Bronchial epithelial cell (primary cell): ENCODE results near the gene MICAL2. TPM values are rescaled to one million over a fixed set of nuclear protein-coding genes. Genes with fewer than 3 reads are reported as not detected.

Source experiments
- DNase-seq: peaks from one replicate; pipeline ENCODE4 v3.0.0-alpha.2; 2010; ENCODE audit warnings: low read depth
- FAIRE-seq: peaks from 2 replicates; lab custom pipeline; 2011; peaks lifted over from hg19 to GRCh38; lab: Jason Lieb, UNC
- H3K27me3 ChIP-seq: 2 replicates; pipeline ENCODE4 v1.5.1; 2011; ENCODE audit warnings: low read length; ENCODE audit not compliant: control insufficient read depth, insufficient read depth
- H3K36me3 ChIP-seq: 2 replicates; pipeline ENCODE4 v1.5.1; 2011; ENCODE audit warnings: low read length; ENCODE audit not compliant: control insufficient read depth, insufficient read depth
- H3K4me3 ChIP-seq: 2 replicates; pipeline ENCODE4 v1.5.1; 2011; ENCODE audit warnings: mild to moderate bottlenecking, low read depth, low read length, control low read depth
- total RNA-seq: library from RNA; depleted of rRNA; stranded (reverse); fragments of >200 nt; gene quantifications from 2 replicates; pipeline ENCODE4 v1.2.1, GENCODE V29; 2014
- TF ChIP-seq, protein P1 (sequence below): IDR thresholded peaks from 2 replicates; pipeline ENCODE4 v1.5.1; 2011; ENCODE audit warnings: mild to moderate bottlenecking, moderate library complexity, low read length, control low read depth, inconsistent platforms; ENCODE audit not compliant: insufficient read depth, severe bottlenecking

The MICAL2 gene
- total RNA-seq, 1 donor from 2014 or later = 75.0 TPM

DNA sequence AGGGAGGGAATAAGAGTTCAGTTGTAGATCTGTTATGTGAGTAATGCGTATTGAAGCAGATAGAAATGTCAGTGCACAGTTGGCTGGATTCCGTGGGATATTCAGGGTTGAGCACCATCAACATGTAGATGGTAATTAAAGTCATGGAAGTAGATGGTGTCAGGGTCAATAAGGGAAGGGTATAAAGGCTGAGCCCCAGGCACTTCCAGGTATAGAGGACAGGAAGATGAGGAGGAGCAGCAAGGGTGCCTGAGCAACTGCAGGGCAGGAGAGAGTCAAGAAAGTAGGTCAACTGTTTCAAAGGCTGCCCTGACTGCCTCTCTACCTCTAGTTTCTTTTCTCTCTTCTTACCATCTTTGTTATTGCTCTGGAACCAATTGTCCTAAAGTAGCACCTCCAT lies 85.9 kb downstream of the MICAL2 start:
- DNase-seq (no peak), FAIRE-seq (no peak)
- H3K27me3 ChIP-seq = no peaks in the 10 kb centered on the region
- H3K4me3 ChIP-seq = no peak overlapping the region
- TF ChIP-seq, protein P1, sequence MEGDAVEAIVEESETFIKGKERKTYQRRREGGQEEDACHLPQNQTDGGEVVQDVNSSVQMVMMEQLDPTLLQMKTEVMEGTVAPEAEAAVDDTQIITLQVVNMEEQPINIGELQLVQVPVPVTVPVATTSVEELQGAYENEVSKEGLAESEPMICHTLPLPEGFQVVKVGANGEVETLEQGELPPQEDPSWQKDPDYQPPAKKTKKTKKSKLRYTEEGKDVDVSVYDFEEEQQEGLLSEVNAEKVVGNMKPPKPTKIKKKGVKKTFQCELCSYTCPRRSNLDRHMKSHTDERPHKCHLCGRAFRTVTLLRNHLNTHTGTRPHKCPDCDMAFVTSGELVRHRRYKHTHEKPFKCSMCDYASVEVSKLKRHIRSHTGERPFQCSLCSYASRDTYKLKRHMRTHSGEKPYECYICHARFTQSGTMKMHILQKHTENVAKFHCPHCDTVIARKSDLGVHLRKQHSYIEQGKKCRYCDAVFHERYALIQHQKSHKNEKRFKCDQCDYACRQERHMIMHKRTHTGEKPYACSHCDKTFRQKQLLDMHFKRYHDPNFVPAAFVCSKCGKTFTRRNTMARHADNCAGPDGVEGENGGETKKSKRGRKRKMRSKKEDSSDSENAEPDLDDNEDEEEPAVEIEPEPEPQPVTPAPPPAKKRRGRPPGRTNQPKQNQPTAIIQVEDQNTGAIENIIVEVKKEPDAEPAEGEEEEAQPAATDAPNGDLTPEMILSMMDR = no peak
- H3K36me3 ChIP-seq = no peaks in the 10 kb centered on the region

DNA sequence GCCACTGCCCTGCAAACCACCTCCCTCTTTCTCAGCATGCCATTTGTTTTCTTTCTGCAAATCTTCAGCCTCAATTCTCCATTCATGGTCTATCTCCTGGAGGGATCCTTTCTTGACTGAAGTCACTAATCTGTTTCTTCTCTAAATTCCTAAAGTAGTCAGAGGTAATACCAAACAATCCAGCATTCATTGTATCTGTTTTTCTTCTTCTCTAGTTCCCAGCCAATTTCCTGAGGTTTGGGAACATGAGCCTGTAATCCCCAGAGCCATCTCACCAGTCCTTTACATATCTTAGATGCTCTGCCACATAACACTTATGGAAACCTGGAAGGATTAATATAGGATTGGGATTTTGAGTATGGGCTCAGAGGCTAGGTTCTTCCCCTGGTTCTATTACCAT lies 86.5 kb downstream of the MICAL2 start:
- FAIRE-seq (no peak), DNase-seq (no peak)
- TF ChIP-seq, protein P1 = no peak
- Histone ChIP-seq H3K27me3 (no peaks in the 10 kb centered on the region), H3K36me3 (no peaks in the 10 kb centered on the region), H3K4me3 (no peak overlapping the region)

DNA sequence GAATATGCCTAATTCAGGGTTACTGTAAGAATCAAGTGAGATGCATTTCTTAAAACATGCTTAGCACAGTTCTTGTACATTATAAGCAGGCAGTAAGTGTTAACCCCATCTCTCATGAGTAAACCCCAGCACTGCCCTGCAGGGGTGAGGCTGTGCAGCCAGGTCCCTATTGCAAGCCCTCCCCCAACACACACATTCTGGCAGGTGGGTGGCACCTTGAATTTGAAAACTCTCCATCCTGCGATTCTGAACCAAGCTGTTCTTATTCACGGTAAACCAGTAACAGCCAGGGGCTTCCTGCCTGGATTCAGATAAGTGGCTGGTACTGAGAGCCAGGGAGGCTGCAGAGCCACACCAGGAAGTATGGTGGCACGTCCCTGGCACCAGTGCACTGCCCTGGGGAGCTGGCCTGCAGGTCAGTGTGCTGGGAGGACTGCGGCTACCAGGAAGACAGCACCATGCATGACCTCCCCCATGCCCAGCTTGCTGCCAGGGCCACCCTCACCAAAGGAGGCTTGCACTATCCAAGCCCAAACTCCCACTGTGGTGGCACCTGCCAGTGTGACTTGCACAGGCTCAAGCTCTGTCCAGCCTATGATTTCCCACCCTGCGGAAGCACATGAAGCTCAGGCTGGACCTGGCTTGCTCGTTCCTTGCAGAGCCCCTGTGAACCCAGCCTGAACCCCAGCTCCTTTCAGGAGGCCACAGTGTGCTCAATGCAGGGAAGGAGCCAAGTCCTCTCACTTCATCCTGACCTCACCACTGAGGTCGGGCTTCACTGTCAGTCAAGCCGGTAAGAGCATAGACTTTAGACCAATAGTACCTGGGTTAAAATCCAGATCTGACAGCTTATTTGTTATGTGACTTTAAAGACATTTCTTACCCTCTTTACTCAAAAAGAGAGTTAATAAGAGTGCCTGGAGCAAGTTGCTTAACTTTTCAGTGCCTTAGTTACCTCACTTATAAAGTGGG lies 88.1 kb downstream of the MICAL2 start:
- H3K4me3 ChIP-seq = no peak overlapping the region
- TF ChIP-seq, protein P1 = no peak
- DNase-seq (no peak), FAIRE-seq (no peak)
- peaks cover 1% of the 10 kb centered on the region for H3K36me3 ChIP-seq
- no peaks in the 10 kb centered on the region for H3K27me3 ChIP-seq

DNA sequence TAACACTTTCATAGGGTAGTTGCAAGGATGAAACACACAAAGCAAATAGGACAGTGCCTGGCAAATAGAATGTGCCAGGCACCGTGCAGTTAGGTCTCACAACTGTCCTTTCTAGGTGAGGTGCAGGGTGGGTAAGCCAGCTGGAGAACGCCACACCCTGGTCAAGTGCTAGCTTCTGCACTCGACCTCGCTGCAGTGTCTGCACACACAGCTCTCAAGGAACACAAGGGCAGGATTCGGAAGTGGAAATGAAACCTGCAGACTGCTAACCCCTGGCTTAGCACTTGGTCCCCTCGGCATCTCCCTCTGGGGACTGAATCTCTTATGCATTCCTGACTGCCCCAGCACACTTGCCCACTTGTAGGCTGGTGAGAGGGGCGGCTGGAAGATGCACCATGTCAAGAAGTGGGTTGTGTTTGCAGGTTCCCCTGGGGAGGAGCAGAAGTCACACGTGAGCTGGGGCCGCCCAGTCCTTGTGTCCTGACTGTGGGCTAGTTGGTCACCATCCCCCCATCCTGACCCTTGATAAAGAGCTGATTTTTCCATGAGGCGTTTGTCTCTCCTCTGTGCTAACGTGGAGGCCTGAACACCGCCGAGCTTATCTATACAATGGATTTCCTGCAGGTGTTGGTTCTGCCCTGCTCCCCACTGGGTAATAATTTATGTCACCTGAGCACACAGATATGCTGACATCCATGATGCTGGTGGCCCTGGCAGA lies 89.0 kb downstream of the MICAL2 start:
- no peaks in the 10 kb centered on the region for H3K27me3 ChIP-seq
- TF ChIP-seq, protein P1 = no peak
- FAIRE-seq = no peak
- H3K4me3 ChIP-seq = no peak overlapping the region
- H3K36me3 ChIP-seq = peaks cover 8% of the 10 kb centered on the region
- no peak for DNase-seq

DNA sequence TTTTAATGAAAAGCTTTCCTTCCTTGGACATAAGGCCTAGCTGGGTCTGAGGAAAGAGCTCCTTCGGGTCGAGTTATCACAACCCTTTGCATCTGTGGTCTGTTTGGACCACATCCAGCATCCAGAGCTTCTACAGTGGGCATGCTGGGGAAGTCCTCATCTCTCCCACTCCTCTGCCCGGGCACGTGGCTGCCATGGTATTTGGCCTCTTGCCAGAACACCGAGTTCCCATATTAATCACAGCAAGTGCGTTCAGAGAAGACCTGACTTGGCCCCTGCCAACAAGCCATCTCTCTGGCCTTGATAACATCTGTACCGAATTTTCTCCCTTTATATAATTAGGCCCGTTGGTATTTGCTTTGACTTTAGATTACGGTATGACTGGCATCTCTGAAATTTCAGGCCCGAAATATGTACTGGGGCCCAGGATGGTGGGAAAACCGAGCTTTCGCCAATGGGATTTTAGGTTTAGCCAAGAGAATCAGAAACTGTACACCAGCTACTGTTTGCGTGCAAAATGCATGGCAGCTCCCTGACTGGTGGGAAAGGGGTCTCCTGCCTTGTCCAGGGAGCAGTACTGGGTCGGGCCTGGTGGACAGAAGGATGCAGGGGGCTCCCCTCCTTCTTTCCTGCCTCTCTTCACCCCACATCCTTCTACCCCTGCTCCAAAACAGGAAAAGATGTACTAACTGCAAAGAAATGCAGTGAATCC lies 90.0 kb downstream of the MICAL2 start:
- FAIRE-seq (no peak), DNase-seq (peak; percentile 71)
- no peak overlapping the region for H3K4me3 ChIP-seq
- TF ChIP-seq, protein P1 = no peak
- no peaks in the 10 kb centered on the region for H3K27me3 ChIP-seq
- peaks cover 12% of the 10 kb centered on the region for H3K36me3 ChIP-seq
